Activated naive CD8-positive, alpha-beta T cell treated with anti-CD3 and anti-CD28 coated beads, Interleukin-2, amount 10 ng/mL, durations not matched to agents 7 days and 5 days (primary cell): Measurements from ENCODE around the gene G6PC1. TPM values are rescaled to one million over a fixed set of nuclear protein-coding genes. Genes with fewer than 3 reads are reported as not detected.
"Not testable (repeated sequence)": the region's sequence is repeated elsewhere in the genome, so short reads cannot be mapped to it uniquely, and the experiment has no call there.

ENCODE experiments used
- ATAC-seq: fragments of 150-1000 bp; cut with Tn5 transposase; one replicate; pipeline ENCODE4 v1.10.0; 2021; ENCODE audit warnings: low read depth, moderate library complexity
- POLR2A ChIA-PET: fragments of 350-600 bp; sonication (Branson Sonifier 250); formaldehyde crosslinking; loops from one replicate; lab custom pipeline; 2021; ENCODE audit warnings: antibody characterized with exemption; lab: Charles Lee
- DNase-seq: peaks from one replicate; pipeline ENCODE4 v3.0.0; 2021
- H3K27ac Mint-ChIP-seq: one replicate; pipeline ENCODE4 v1.8.0; 2022; ENCODE audit warnings: mild to moderate bottlenecking, mixed read lengths
- H3K27me3 Mint-ChIP-seq: one replicate; pipeline ENCODE4 v1.8.0; 2022; ENCODE audit warnings: mild to moderate bottlenecking, moderate library complexity, mixed read lengths
- H3K36me3 Mint-ChIP-seq: one replicate; pipeline ENCODE4 v1.8.0; 2021; ENCODE audit warnings: mild to moderate bottlenecking, mixed read lengths
- H3K4me1 Mint-ChIP-seq: one replicate; pipeline ENCODE4 v1.8.0; 2021; ENCODE audit warnings: mixed read lengths
- H3K4me3 Mint-ChIP-seq: one replicate; pipeline ENCODE4 v1.8.0; 2022; ENCODE audit warnings: mild to moderate bottlenecking, moderate library complexity, mixed read lengths
- H3K9me3 Mint-ChIP-seq: one replicate; pipeline ENCODE4 v1.8.0; 2021; ENCODE audit warnings: mixed read lengths
- total RNA-seq, 2 experiments: library from RNA; stranded (reverse); gene quantifications; one replicate each; pipeline ENCODE4 v1.2.3, GENCODE V29; 2021

Gene G6PC1
- total RNA-seq, 2 experiments from 2014 or later = not detected

- ATAC-seq = no peak
- no peak for DNase-seq
- peaks cover 11% of the 10 kb centered on the region for H3K27me3 Mint-ChIP-seq
- H3K36me3 Mint-ChIP-seq = no peaks in the 10 kb centered on the region
- POLR2A ChIA-PET = interaction anchor here (0.6 kb wide), 1 partner anchor 156 kb away, joined by 3 read pairs; no protein-coding TSS in a partner anchor
- no peak overlapping the region for H3K27ac Mint-ChIP-seq
- H3K4me1 Mint-ChIP-seq = no peaks in the 10 kb centered on the region
- H3K9me3 Mint-ChIP-seq = no peaks in the 10 kb centered on the region
- H3K4me3 Mint-ChIP-seq = no peak overlapping the region
Measured at GRCh38 chr17:42901535-42902229, 1.1 kb downstream of the G6PC1 start.

GRCh38 chr17:42904110-42904469, 3.5 kb downstream of the G6PC1 start:
- H3K27ac Mint-ChIP-seq = no peak overlapping the region
- no peaks in the 10 kb centered on the region for H3K4me1 Mint-ChIP-seq
- no peaks in the 10 kb centered on the region for H3K9me3 Mint-ChIP-seq
- no peak overlapping the region for H3K4me3 Mint-ChIP-seq
- no peaks in the 10 kb centered on the region for H3K36me3 Mint-ChIP-seq
- POLR2A ChIA-PET = no interaction called here
- peaks cover 16% of the 10 kb centered on the region for H3K27me3 Mint-ChIP-seq
- DNase-seq = no peak
- no peak for ATAC-seq

- no peak overlapping the region for H3K27ac Mint-ChIP-seq
- H3K36me3 Mint-ChIP-seq = no peaks in the 10 kb centered on the region
- POLR2A ChIA-PET = no interaction called here
Measured at GRCh38 chr17:42906772-42907446, 6.3 kb downstream of the G6PC1 start.

GRCh38 chr17:42908872-42909700, 8.5 kb downstream of the G6PC1 start:
- POLR2A ChIA-PET = interaction anchor here (0.6 kb wide), 1 partner anchor 54 kb away, joined by 4 read pairs; no protein-coding TSS in a partner anchor
- H3K27me3 Mint-ChIP-seq = peaks cover 12% of the 10 kb centered on the region

More at GRCh38 chr17:42906772-42907446, 6.3 kb downstream of the G6PC1 start:
- Mint-ChIP-seq H3K4me1 (no peaks in the 10 kb centered on the region), H3K9me3 (no peaks in the 10 kb centered on the region), H3K4me3 (no peak overlapping the region), H3K27me3 (peaks cover 12% of the 10 kb centered on the region)
- ATAC-seq = no peak
- DNase-seq = no peak

GRCh38 chr17:42913522-42913921, 12.9 kb downstream of the G6PC1 start:
- no peaks in the 10 kb centered on the region for H3K4me1 Mint-ChIP-seq
- H3K27me3 Mint-ChIP-seq = peaks cover 5% of the 10 kb centered on the region
- DNase-seq (no peak), ATAC-seq (no peak)
- no peak overlapping the region for H3K27ac Mint-ChIP-seq
- no peak overlapping the region for H3K4me3 Mint-ChIP-seq
- POLR2A ChIA-PET = no interaction called here
- no peaks in the 10 kb centered on the region for H3K36me3 Mint-ChIP-seq
- no peaks in the 10 kb centered on the region for H3K9me3 Mint-ChIP-seq

More at GRCh38 chr17:42908872-42909700, 8.5 kb downstream of the G6PC1 start:
- Mint-ChIP-seq H3K9me3 (no peaks in the 10 kb centered on the region), H3K4me3 (no peak overlapping the region), H3K36me3 (no peaks in the 10 kb centered on the region), H3K27ac (no peak overlapping the region), H3K4me1 (no peaks in the 10 kb centered on the region)
- ATAC-seq (no peak), DNase-seq (no peak)

GRCh38 chr17:42913981-42914617, 13.5 kb downstream of the G6PC1 start:
- no peak overlapping the region for H3K27ac Mint-ChIP-seq
- H3K9me3 Mint-ChIP-seq = no peaks in the 10 kb centered on the region
- H3K36me3 Mint-ChIP-seq = no peaks in the 10 kb centered on the region
- H3K4me1 Mint-ChIP-seq = no peaks in the 10 kb centered on the region
- H3K27me3 Mint-ChIP-seq = peaks cover 5% of the 10 kb centered on the region
- ATAC-seq (no peak), DNase-seq (no peak)
- no peak overlapping the region for H3K4me3 Mint-ChIP-seq
- POLR2A ChIA-PET = no interaction called here

- H3K4me3 Mint-ChIP-seq, H3K36me3 Mint-ChIP-seq, ATAC-seq, H3K27me3 Mint-ChIP-seq, DNase-seq, H3K27ac Mint-ChIP-seq, H3K4me1 Mint-ChIP-seq, POLR2A ChIA-PET, H3K9me3 Mint-ChIP-seq: not testable (repeated sequence)
Measured at GRCh38 chr17:42915288-42915687, 14.7 kb downstream of the G6PC1 start.

- H3K4me3 Mint-ChIP-seq, H3K9me3 Mint-ChIP-seq, POLR2A ChIA-PET: not testable (repeated sequence)
Measured at GRCh38 chr17:42916388-42917235, 16.0 kb downstream of the G6PC1 start.

GRCh38 chr17:42917236-42917603, 16.6 kb downstream of the G6PC1 start:
- POLR2A ChIA-PET = no interaction called here
- H3K27ac Mint-ChIP-seq = no peak overlapping the region

More at GRCh38 chr17:42916388-42917235, 16.0 kb downstream of the G6PC1 start:
- H3K27me3 Mint-ChIP-seq, H3K36me3 Mint-ChIP-seq, H3K27ac Mint-ChIP-seq, DNase-seq, ATAC-seq, H3K4me1 Mint-ChIP-seq: not testable (repeated sequence)

GRCh38 chr17:42918902-42919521, 18.4 kb downstream of the G6PC1 start:
- no peaks in the 10 kb centered on the region for H3K4me1 Mint-ChIP-seq
- DNase-seq = no peak
- POLR2A ChIA-PET = no interaction called here
- H3K4me3 Mint-ChIP-seq = no peak overlapping the region
- no peaks in the 10 kb centered on the region for H3K36me3 Mint-ChIP-seq
- H3K27me3 Mint-ChIP-seq = peaks cover 18% of the 10 kb centered on the region
- H3K27ac Mint-ChIP-seq = no peak overlapping the region
- no peak for ATAC-seq
- no peaks in the 10 kb centered on the region for H3K9me3 Mint-ChIP-seq

More at GRCh38 chr17:42917236-42917603, 16.6 kb downstream of the G6PC1 start:
- no peak overlapping the region for H3K4me3 Mint-ChIP-seq
- ATAC-seq = no peak
- DNase-seq = no peak
- H3K27me3 Mint-ChIP-seq = peaks cover 9% of the 10 kb centered on the region
- no peaks in the 10 kb centered on the region for H3K36me3 Mint-ChIP-seq
- no peaks in the 10 kb centered on the region for H3K9me3 Mint-ChIP-seq
- no peaks in the 10 kb centered on the region for H3K4me1 Mint-ChIP-seq

- POLR2A ChIA-PET, ATAC-seq, H3K27ac Mint-ChIP-seq, H3K4me1 Mint-ChIP-seq, DNase-seq, H3K9me3 Mint-ChIP-seq, H3K4me3 Mint-ChIP-seq, H3K36me3 Mint-ChIP-seq: not testable (repeated sequence)
- H3K27me3 Mint-ChIP-seq = peaks cover 18% of the 10 kb centered on the region
Measured at GRCh38 chr17:42919522-42920077, 19.0 kb downstream of the G6PC1 start.
